NCI-H187 treated with DMSO at 0.1 percent for 48 hours (cell line): ENCODE data around the gene JSRP1.

Experiments used
- DNase-seq: peaks from one replicate; lab custom pipeline; 2025; lab: John Stamatoyannopoulos, UW

Gene JSRP1

DNA sequence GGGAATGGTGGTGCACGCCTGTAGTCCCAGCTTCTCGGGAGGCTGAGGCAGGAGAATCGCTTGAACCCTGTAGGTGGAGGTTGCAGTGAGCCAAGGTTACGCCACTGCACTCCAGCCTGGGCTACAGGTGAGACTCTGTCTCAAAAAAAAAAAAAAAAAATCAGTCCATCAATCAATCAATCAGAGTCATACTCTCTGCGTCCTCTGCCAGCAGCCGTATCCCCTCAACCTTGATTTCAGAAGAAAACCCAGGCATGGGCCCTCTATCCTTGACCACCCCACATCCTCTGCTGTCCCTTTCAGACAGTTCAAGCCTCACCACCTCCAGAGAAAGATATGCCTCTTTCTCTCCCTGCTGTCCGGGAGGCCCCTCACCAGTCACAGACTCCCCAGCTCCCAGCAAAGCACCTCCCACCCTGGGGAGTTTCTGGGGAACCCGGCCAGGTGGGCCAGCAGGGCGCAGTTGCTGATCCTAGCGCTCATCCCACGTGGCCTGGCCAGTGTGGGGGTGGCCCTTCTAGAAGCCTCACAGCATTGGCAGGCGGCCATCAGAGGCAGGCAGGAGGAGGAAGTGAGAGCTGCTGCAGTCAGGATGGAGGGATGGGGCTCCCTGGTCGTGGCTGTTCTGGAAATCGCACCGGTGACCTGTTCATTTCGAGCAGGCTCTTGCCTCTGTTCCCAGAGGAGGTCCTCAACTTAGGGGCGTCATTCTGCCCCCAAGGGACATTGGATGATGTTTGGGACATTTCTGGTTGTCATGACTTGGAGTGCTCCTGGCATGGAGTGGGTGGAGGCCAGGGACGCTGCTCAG is 10.2 kb upstream of the JSRP1 start:
- no peak for DNase-seq

DNA sequence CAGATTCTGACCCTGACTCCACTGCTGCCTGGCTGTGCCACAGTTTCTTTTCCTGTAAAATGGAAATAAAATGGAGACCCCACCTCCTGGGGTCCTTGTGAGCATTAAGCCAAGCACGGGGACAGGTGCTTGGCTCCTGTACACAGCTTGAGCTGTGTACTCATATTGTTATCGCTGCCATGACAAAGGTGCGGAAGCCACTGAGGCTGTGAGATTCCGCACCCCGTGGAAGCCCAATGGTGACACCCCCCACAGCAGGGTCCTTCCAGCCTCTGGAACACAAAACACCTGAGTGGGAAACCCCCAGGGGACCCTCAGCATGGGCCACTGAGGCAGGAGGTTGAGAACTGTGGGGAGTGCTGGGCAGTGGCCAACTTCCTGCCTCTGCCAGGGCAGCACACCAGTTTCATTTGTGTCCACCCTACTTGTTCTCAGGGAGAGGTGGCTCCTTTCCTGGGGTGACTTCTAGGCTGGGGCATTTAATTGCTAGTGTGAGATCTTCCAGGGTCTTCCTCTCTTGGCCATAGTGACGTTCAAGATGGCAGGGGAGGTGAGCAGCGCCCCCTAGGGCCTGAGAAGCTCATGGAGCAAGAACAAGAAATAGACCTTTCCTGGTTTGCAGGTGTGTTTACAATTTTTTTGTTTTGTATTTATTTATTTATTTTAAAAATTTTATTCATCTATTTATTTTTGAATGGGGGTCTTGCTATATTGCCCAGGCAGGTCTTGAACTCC is 5.4 kb upstream of the JSRP1 start:
- no peak for DNase-seq

DNA sequence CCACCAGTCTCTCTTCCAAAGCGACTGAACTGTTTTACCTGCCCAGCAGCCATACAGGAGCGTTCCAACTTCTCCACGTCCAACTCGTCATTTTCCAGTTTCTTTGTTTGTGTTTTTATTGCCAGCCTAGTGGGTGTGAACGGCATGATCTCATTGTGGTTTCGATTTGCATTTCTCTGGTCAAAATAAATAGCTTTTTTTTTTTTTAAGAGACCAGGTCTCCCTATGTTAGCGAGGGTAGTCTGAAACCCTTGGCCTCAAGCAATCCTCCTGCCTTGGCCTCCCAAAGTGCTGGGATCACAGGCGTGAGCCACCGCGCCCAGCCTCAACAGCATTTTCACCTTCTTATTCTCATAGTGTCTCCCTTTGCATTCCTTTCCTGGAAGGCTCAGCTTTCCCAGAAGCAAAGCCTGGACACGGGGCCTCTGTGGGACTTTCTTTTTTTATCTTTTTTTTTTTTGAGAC is 4.2 kb upstream of the JSRP1 start:
- no peak for DNase-seq

DNA sequence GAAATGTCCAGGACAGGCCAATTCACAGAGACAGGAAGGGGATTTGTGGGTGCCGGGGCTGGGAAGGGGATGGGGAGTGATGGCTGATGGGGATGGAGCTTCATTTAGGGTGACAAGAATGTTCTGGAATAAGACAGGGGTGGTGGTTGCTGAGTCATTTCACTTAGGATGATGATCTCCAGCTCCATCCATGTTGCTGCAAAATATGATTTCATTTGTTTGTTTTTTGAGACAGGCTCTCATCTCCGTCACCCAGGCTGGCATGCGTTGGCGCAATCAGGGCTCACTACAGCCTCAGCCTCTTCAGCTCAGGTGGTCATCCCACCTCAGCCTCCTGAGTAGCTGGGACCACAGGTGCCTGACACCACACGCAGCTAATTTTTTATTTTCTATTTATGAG is 3.1 kb upstream of the JSRP1 start:
- DNase-seq: no peak

DNA sequence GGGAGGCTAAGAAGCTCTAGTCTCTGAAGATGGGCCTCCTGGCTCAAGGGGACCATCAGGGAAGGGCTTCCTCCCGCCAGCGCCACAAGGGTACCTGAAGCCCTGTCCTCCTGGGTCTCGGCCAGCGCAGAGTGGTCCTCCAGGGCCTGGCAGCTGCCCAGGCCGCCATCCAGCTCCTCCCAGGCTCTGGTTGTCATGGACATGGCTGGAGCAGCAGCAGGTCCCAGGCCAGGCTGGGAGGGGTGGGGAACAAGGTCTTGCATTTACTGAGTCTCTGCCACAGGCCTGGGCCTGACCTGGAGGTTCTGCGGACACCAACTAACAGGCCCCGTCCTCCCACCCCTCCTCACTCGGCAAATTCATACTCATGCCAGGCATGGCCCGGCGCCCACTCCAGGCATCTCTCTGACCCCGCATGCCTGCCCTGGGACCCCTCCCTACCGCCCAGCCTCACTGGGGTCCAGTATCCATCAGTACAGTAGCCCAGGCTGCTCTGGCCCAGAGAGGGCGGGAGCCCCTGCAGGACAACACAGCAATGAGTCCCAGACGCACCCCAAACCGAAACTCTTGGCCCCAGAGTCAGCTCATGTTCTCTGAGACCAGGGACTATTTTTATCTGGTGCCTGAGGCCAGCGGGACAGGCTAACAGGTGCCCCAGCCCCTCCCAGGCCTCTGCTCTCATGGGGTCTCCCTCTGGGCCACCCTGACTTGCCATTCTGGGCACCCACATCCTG is 938 bp downstream of the JSRP1 start:
- DNase-seq: no peak

DNA sequence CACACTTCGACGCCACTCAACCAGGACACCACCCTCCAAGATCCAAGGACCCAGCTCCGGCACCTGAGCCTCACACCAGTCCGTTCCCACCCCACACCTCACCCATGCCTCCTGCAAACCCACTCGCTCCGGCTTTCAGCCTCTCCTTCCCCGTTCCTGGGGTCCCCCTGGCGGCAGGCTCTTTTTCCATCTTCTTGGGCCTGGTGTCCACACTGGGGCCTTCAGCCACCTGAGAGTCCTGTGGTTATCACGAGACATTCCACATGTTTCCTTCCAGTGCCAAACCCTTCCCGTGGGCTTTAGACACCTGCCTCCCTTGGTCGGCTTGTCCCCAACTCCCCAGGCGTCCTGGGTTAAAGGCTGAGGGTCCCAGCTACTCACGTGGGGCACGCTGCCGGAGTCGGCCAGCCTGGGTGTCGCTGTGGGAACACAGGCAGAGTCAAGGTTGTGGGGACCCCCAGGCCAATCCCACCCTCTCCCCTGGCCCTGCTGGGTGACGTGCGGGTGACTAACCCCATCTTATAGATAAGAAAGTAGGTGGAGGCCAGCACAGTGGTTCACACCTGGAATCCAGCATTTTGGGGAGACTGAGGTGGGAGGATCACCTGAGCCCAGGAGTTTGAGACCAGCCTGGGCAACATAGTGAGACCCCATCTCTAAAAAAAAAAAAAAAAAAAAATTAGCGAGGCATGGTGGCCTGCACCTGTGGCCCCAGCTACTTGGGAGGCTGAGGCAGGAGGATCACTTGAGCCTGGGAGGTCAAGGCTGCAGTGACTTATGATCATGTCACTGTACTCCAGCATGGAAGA is 1.9 kb downstream of the JSRP1 start:
- no peak for DNase-seq

DNA sequence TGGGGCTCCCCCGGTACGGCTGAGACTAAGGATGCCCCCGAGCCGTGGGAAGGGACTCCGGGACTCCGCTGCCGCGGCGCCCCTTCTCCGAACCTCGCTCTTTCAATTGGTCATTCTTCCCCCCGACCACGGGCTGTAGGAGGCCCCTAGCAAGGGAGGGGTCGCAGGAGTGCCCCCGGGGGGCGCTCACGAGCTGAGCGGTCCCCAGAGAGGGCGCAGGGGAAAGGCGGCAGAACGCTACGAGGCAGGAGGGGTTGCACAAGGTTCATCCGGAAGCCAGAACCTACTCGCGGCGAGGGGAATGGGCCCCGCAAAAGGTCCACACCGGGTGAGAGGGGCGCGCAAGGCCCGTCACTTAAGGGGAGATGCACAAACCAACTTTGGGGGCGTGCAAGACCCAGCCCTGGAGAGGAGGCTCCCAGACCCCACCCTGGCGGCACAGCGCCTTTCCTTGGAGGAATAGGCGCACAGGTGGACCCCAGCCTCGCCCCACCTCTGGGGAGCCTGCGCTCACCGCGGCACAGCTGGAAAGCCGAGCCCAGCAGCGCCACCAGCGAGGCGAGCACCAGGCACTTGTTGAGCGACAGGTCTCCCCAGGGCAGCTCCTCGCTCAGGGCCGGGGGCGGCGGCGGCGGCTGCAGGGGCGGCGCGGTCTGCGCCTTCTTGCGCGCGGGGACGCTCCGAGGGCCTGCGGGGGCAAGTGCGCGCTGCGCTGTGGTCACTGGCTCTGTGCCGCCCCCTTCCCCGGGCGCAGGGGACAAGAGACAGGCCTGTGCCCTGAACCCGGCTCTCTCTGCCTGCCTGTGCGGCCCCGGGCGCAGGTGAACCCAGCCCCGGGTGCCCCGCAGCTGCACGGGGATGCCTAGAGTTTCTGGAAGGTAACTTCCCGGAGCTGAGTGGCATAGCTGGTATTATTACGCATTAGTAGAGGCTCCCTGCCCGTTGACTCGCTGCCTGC is 2.8 kb downstream of the JSRP1 start:
- no peak for DNase-seq

DNA sequence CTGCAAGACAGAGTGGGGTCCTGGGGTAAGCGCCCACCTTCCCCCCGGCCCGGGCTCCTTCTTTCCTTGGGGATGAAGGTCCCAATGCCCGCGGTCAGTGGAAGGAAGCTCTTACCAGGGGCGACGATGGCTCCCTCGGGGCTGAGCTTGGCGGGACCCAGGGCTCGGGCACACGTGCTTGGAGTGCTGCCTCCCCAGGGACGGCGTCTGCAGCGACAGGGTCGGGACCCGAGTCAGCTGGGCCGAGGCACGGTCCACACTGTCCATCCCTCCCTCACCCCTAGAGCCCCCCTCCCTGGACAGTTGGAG is 3.5 kb downstream of the JSRP1 start:
- no peak for DNase-seq

DNA sequence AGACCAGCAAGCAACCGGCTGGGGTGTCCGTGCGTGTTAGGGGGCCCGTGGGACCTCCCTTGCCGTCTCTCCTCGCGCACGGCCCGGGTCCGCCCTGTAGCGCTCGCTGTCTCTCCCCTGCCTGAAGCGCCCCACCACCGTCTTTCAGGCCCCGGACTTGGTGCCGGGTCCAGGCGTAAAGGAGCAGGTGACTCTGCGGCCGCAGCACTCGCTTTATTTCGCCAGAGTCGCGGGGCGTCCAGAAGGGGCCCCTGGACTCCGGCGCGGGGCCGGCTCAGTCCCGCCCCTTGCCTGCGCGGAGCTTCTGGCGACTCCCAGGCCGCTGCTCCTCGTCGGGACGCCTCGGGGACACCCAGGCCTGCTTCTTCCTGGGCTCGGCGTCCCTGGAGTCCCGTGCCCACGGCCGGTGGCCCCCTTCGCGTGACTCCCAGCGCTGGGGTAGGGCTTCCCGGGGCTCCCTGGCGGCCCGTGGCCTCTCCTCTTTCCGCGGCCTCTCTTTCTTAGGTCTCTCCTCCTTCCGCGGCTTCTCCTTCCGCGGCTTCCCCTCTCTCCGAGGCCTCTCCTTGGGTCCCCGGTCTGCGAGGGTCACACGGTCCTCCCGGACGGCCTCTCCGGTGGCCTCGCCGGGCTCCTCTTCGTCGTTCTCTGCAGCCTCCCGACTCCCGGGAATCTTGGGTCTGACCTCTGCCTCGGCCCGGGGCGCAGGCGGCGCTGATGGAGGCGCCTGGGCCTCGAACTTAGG is 4.0 kb downstream of the JSRP1 start:
- DNase-seq: no peak

DNA sequence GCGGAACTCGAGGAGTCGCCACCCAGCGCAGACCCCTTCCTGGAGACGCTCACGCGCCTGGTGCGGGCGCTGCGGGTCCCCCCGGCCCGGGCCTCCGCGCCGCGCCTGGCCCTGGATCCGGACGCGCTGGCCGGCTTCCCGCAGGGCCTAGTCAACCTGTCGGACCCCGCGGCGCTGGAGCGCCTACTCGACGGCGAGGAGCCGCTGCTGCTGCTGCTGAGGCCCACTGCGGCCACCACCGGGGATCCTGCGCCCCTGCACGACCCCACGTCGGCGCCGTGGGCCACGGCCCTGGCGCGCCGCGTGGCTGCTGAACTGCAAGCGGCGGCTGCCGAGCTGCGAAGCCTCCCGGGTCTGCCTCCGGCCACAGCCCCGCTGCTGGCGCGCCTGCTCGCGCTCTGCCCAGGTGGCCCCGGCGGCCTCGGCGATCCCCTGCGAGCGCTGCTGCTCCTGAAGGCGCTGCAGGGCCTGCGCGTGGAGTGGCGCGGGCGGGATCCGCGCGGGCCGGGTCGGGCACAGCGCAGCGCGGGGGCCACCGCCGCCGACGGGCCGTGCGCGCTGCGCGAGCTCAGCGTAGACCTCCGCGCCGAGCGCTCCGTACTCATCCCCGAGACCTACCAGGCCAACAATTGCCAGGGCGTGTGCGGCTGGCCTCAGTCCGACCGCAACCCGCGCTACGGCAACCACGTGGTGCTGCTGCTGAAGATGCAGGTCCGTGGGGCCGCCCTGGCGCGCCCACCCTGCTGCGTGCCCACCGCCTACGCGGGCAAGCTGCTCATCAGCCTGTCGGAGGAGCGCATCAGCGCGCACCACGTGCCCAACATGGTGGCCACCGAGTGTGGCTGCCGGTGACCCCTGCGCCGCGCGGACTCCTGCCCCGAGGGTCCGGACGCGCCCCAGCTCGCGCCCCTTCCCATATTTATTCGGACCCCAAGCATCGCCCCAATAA is 4.8 kb downstream of the JSRP1 start:
- no peak for DNase-seq

DNA sequence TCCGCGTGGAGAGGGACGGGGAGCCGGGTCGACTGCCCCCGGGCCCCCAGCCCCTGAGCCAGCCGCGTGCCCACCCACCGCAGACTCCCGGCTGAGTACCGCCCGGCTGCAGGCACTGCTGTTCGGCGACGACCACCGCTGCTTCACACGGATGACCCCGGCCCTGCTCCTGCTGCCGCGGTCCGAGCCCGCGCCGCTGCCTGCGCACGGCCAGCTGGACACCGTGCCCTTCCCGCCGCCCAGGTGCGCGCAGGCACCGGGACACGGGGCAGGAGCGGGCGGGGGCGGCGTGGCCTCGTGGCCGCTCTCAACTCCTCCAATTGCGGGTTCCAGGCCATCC is 5.5 kb downstream of the JSRP1 start:
- no peak for DNase-seq

DNA sequence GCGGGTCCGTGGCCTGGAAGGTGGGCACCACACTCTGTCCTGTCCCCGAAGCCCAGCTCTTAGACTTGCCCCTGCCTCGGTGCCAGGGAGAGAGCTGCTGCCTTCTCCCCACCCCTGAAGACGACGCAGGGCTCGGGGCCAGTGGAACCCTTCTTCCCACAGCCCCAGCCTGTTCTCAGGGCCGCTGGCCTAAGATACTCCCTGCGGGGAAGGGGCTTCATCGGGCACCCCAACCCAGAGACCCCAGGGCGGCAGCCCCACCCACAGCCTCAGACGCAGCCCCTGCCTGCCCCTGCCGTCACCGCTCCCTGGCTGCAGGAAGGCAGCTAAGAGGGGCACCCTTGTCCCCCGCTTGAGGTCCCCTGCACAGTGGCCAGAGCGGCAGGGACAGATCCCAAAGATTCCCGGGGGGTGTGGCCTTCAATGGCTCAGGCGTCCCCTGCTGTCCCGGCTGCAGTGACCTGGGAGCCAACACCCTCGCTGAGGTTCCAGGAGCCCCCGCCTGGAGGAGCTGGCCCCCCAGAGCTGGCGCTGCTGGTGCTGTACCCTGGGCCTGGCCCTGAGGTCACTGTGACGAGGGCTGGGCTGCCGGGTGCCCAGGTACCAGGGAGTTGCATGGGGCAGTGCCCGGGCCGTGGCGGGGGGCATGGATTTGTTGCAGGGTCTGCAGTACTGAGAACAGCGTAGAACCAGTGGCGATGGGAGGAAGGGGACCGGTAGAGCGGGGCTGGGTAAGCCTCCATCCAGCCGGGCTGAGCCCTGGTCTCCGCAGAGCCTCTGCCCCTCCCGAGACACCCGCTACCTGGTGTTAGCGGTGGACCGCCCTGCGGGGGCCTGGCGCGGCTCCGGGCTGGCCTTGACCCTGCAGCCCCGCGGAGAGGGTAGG is 6.1 kb downstream of the JSRP1 start:
- no peak for DNase-seq

DNA sequence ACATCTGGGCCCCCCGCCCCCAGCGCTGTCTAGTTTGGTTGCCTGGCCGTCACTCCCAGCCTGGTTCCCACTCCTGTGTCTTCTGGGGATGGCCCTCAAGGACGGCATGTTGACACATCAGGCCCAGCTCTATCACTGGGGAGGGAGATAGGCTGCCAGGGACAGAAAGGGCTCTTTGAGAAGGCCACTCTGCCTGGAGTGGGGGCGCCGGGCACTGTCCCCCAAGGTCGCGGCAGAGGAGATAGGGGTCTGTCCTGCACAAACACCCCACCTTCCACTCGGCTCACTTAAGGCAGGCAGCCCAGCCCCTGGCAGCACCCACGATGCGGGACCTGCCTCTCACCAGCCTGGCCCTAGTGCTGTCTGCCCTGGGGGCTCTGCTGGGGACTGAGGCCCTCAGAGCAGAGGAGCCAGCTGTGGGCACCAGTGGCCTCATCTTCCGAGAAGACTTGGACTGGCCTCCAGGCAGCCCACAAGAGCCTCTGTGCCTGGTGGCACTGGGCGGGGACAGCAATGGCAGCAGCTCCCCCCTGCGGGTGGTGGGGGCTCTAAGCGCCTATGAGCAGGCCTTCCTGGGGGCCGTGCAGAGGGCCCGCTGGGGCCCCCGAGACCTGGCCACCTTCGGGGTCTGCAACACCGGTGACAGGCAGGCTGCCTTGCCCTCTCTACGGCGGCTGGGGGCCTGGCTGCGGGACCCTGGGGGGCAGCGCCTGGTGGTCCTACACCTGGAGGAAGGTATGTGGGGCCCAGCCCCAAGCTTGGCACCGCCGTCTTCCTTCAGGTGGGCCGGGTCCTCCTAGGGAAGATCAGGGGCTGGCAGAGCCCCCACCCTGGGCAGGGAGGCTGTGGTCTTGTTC is 7.0 kb downstream of the JSRP1 start, which contains the start of gene AMH:
TSS of gene AMH (plus strand) at position 314 of the 857 bp plus-strand sequence. CDS start at position 324, 10 bp downstream.
- no peak for DNase-seq

DNA sequence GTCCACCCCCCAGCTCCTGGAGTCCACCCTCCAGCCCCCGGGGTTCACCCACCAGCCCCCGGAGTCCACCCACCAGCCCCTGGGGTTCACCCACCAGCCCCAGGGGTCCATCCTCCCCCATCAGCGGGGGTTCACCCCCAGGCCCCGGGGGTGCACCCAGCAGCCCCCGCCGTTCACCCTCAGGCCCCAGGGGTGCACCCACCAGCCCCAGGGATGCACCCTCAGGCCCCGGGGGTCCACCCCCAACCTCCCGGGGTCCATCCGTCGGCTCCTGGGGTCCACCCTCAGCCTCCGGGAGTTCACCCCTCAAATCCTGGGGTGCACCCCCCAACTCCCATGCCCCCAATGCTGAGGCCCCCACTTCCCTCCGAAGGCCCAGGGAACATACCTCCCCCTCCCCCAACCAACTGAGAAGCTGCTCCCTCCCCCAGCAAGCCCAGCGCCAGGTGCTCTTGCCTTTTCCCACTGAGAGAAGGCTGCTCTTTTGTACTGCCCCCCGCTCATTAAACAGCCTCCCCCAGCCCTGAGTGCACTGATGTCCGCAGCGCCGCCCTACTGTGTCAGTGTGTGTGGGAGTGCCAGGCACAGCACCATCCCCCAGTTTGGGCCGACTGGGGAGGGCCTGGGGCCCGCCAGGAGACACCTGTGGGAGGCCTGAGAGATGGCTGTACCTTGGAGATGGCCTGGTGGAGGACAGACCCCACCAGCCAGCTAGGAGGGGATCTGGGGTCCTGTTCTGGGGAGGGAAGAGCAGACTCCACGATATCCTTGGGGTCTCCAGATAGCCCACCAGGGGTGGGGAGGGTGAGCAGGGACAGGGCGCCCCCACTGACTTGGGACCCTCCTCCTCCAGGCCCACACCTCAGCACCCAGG is 7.8 kb downstream of the JSRP1 start:
- no peak for DNase-seq

DNA sequence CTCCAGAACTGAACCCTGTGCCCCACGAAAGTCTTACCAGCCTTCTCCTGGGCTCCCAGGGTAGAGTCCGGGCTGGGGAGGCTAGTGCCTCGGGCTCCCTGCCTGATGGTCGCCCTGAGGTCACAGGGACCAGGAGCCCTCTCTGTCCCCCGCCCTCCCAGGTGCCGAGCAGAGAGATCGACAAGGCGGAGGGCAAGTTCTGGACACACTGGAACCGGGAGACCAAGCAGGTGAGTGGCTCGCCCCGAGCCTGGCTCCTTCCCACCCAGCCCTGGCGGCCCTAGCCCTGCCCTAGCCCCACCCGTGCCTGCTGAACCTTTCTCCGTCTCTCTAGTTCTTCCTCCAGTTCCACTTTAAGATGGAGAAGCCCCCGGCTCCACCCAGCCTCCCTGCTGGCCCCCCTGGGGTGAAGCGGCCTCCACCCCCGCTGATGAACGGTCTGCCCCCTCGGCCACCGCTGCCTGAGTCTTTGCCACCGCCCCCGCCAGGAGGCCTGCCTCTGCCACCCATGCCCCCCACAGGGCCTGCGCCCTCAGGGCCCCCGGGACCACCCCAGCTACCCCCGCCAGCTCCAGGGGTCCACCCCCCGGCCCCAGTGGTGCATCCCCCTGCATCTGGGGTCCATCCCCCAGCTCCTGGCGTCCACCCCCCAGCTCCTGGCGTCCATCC is 8.7 kb downstream of the JSRP1 start:
- no peak for DNase-seq
